H1 (cell line): ENCODE data around the gene SENP3. TPM values are rescaled to one million over a fixed set of nuclear protein-coding genes. Genes with fewer than 3 reads are reported as not detected.

Source experiments
- BRCA1 ChIP-seq: IDR thresholded peaks from 2 replicates; pipeline ENCODE4 v1.6.1; 2012; ENCODE audit warnings: low read depth, low read length, improper control_type of control experiment
- CEBPB ChIP-seq: IDR thresholded peaks from 2 replicates; pipeline ENCODE4 v1.6.1; 2012; ENCODE audit warnings: low read depth, low read length
- EP300 ChIP-seq, 2 experiments: IDR thresholded peaks; 1 replicate in 1 of 2; 2 replicates in 1 of 2; pipeline ENCODE4 v1.6.1; 2011 to 2012; ENCODE audit warnings: low read depth in 2 of 2, low read length in 2 of 2, mild to moderate bottlenecking in 2 of 2, borderline replicate concordance in 1 of 2, inconsistent platforms in 1 of 2, moderate library complexity in 1 of 2
- SRF ChIP-seq: IDR thresholded peaks from 2 replicates; pipeline ENCODE4 v1.6.1; 2011; ENCODE audit warnings: mild to moderate bottlenecking, low read depth, low read length, moderate library complexity
- polyA plus RNA-seq, 7 experiments: library from polyadenylated mRNA; depleted of rRNA in 3 of 7; stranded (reverse) in 5 of 7; unstranded in 2 of 7; fragments of >200 nt in 5 of 7; fragments of 200-250 nt in 2 of 7; gene quantifications; 1 replicate in 5 of 7; 2 replicates in 1 of 7; 4 replicates in 1 of 7; pipeline versions ENCODE4 v1.2.1 to v1.2.3, GENCODE V29; 2011 to 2013; ENCODE audit warnings: missing spikeins in 2 of 7, mixed read lengths in 2 of 7
- total RNA-seq: library from RNA; stranded (reverse); fragmentation: NEBNext Ultra II Directional; extraction: Animal tissue kit (Norgen Biotek cat#: 25700); gene quantifications from 2 replicates; pipeline ENCODE4 v1.2.1, GENCODE V29; 2021
- TF ChIP-seq, protein P1 (sequence below): IDR thresholded peaks from 2 replicates; pipeline ENCODE4 v1.6.1; 2011; ENCODE audit warnings: low read depth, mild to moderate bottlenecking, low read length; ENCODE audit not compliant: insufficient read depth

The SENP3 gene
- total and polyA plus RNA-seq, 2 of the 8 experiments (the other 6 are each of a cell fraction or from before 2014, with no cell fraction given): 86.2 to 129 TPM

- TF ChIP-seq, protein P1, sequence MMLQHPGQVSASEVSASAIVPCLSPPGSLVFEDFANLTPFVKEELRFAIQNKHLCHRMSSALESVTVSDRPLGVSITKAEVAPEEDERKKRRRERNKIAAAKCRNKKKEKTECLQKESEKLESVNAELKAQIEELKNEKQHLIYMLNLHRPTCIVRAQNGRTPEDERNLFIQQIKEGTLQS: no peak
- TF ChIP-seq BRCA1 (no peak), CEBPB (no peak), SRF (no peak), EP300 (IDR thresholded peaks at IDR 0.05; ENCODE audit: borderline replicate concordance in 1 of 2, low read depth in 2 of 2, low read length in 2 of 2) (no peak)
These were observed 31.5 kb upstream of the SENP3 start (continued) for GRCh38 chr17:7530023-7530900.
